Measurements from ENCODE around the gene TPCN2. TPM values are rescaled to one million over a fixed set of nuclear protein-coding genes. Genes with fewer than 3 reads are reported as not detected.

TPCN2 gene
- total and polyA plus RNA-seq, 2 of the 8 experiments (the other 6 are each of a cell fraction or from before 2014, with no cell fraction given), result 9.7 to 18.6 TPM

- no peak for TF ChIP-seq CHD7 (IDR thresholded peaks at IDR 0.05; ENCODE audit: insufficient replicate concordance, low read length)
Observed at GRCh38 chr11:69079661-69080256, 31.0 kb downstream of the TPCN2 start (continued).
